Measurements from ENCODE around the gene FNBP1. TPM values are rescaled to one million over a fixed set of nuclear protein-coding genes. Genes with fewer than 3 reads are reported as not detected.

Gene FNBP1
- total and polyA plus RNA-seq, 2 of the 8 experiments (the other 6 are each of a cell fraction or from before 2014, with no cell fraction given), result 7.2 to 40.9 TPM

GRCh38 chr9:130073373-130073772 is 30.4 kb upstream of the FNBP1 start (continued):
- no peak for TF ChIP-seq USF2 (IDR thresholded peaks at IDR 0.05; ENCODE audit: low read length)
